HepG2 (cell line): Measurements from ENCODE around the gene RASAL1. TPM values are rescaled to one million over a fixed set of nuclear protein-coding genes. Genes with fewer than 3 reads are reported as not detected.

Source experiments
- ATAC-seq: fragments of 200-7000 bp; cut with Tn5 transposase; 3 replicates; pipeline ENCODE4 v1.9.1; 2020; ENCODE audit warnings: mild to moderate bottlenecking, moderate library complexity
- BruUV-seq: library from RNA; stranded (reverse); fragments of 400-500 nt; replicated peaks from 2 replicates; lab custom pipeline; 2021; lab: Mats Ljungman, UMichigan
- CTCF ChIA-PET: fragments of 300-600 bp; formaldehyde crosslinking; extraction: SDS; loops from one replicate; lab custom pipeline; 2021; ENCODE audit warnings: low total read pairs, inconsistent platforms, low intra/inter-chr PET ratio; lab: Yijun Ruan, JAX
- POLR2A ChIA-PET: fragments of 350-600 bp; sonication (Branson Sonifier 250); formaldehyde crosslinking; loops from one replicate; lab custom pipeline; 2020; ENCODE audit warnings: antibody characterized with exemption, inconsistent platforms; lab: Yijun Ruan, JAX
- DNase-seq: peaks from one replicate; pipeline ENCODE4 v3.0.0-alpha.2; 2015; ENCODE audit warnings: low spot score
- FAIRE-seq: peaks from 3 replicates; lab custom pipeline; 2011; peaks lifted over from hg19 to GRCh38; lab: Jason Lieb, UNC
- H2AFZ ChIP-seq: one replicate; pipeline ENCODE4 v1.6.1; 2011; ENCODE audit warnings: low read length, inconsistent platforms
- H3K27ac ChIP-seq: fragments of 300-600 bp; 3 replicates; pipeline ENCODE4 v1.8.0; 2011; ENCODE audit warnings: mixed run types, mild to moderate bottlenecking, mixed read lengths, low read length, inconsistent platforms; ENCODE audit not compliant: insufficient read depth; ENCODE audit errors: extremely low read length
- H3K27me3 ChIP-seq, 2 experiments: fragments of 200-600 bp in 1 of 2; 2 replicates in 1 of 2; 3 replicates in 1 of 2; pipeline versions ENCODE4 v1.6.0 to v1.8.0; 2011; ENCODE audit warnings: low read length in 2 of 2, mild to moderate bottlenecking in 2 of 2, moderate library complexity in 2 of 2, inconsistent platforms in 1 of 2; ENCODE audit not compliant: insufficient read depth in 2 of 2, control insufficient read depth in 1 of 2
- H3K36me3 ChIP-seq, 2 experiments: fragments of 200-600 bp in 1 of 2; replicated peaks in 1 of 2; 2 replicates in 1 of 2; 3 replicates in 1 of 2; pipeline versions ENCODE4 v1.5.1 to v1.8.0; 2011; ENCODE audit warnings: low read length in 2 of 2, inconsistent platforms in 1 of 2; ENCODE audit not compliant: insufficient read depth in 2 of 2, control insufficient read depth in 1 of 2
- H3K4me1 ChIP-seq: 2 replicates; pipeline ENCODE4 v1.5.1; 2012; ENCODE audit warnings: low read length, inconsistent platforms; ENCODE audit not compliant: insufficient read depth
- H3K4me2 ChIP-seq: 2 replicates; pipeline ENCODE4 v1.6.0; 2011; ENCODE audit warnings: low read depth, low read length, inconsistent platforms
- H3K4me3 ChIP-seq, 3 experiments: fragments of 200-600 bp in 1 of 3; sonication (generic), shearing (Covaris generic) in 1 of 3; replicated peaks in 1 of 3; 2 replicates each; pipeline ENCODE4 v1.5.1; 2011 to 2016; ENCODE audit warnings: low read length in 3 of 3, inconsistent platforms in 2 of 3, low read depth in 2 of 3, mild to moderate bottlenecking in 2 of 3, control low read depth in 1 of 3, mixed read lengths in 1 of 3; ENCODE audit not compliant: insufficient read depth in 1 of 3
- H3K79me2 ChIP-seq: one replicate; pipeline ENCODE4 v1.6.1; 2011; ENCODE audit warnings: low read length, inconsistent platforms; ENCODE audit not compliant: insufficient read depth
- H3K9ac ChIP-seq: 2 replicates; pipeline ENCODE4 v1.6.0; 2011; ENCODE audit warnings: mild to moderate bottlenecking, low read depth, low read length, inconsistent platforms; ENCODE audit not compliant: insufficient read depth
- H3K9me3 ChIP-seq: 2 replicates; pipeline ENCODE4 v1.5.1; 2012; ENCODE audit warnings: mild to moderate bottlenecking, low read length
- H4K20me1 ChIP-seq: 2 replicates; pipeline ENCODE4 v1.6.0; 2011; ENCODE audit warnings: inconsistent platforms, mild to moderate bottlenecking, low read length, moderate library complexity; ENCODE audit not compliant: insufficient read depth
- BCL6 ChIP-seq: IDR thresholded peaks from 2 replicates; pipeline ENCODE4 v1.6.1; 2016; ENCODE audit warnings: missing genetic modification reagents, missing compliant biosample characterization
- GATA4 ChIP-seq: sonication (generic); IDR thresholded peaks from 2 replicates; pipeline ENCODE4 v1.6.1; 2016; ENCODE audit warnings: antibody characterized with exemption, low read depth, borderline replicate concordance
- HDAC6 ChIP-seq: fragments of 200-600 bp; sonication (generic); IDR thresholded peaks from 2 replicates; pipeline ENCODE4 v1.7.0; 2017; ENCODE audit warnings: mild to moderate bottlenecking, antibody characterized with exemption, low read length, low read depth
- KMT2B ChIP-seq: IDR thresholded peaks from 2 replicates; pipeline ENCODE4 v1.6.1; 2016; ENCODE audit warnings: missing genetic modification reagents, missing compliant biosample characterization
- MIXL1 ChIP-seq: IDR thresholded peaks from 2 replicates; pipeline ENCODE4 v1.6.1; 2016
- MTERF4 ChIP-seq: sonication (generic); formaldehyde crosslinking; IDR thresholded peaks from 2 replicates; pipeline ENCODE4 v1.8.0; 2023; ENCODE audit warnings: mild to moderate bottlenecking, missing genetic modification reagents
- MZF1 ChIP-seq: sonication (generic); formaldehyde crosslinking; IDR thresholded peaks from 2 replicates; pipeline ENCODE4 v1.8.1; 2023; ENCODE audit warnings: mild to moderate bottlenecking, missing genetic modification reagents, borderline replicate concordance
- NFATC3 ChIP-seq: sonication (generic); formaldehyde crosslinking; IDR thresholded peaks from 2 replicates; pipeline ENCODE4 v1.5.1; 2020; ENCODE audit warnings: mild to moderate bottlenecking, missing genetic modification reagents
- TBP ChIP-seq: sonication (generic); formaldehyde crosslinking; IDR thresholded peaks from 2 replicates; pipeline ENCODE4 v1.5.0; 2020; ENCODE audit warnings: missing genetic modification reagents
- TRIM24 ChIP-seq: sonication (generic); formaldehyde crosslinking; IDR thresholded peaks from 2 replicates; pipeline ENCODE4 v1.8.0; 2022; ENCODE audit warnings: mild to moderate bottlenecking, missing genetic modification reagents
- ZNF143 ChIP-seq: sonication (generic); formaldehyde crosslinking; IDR thresholded peaks from 2 replicates; pipeline ENCODE4 v1.4.0; 2020; ENCODE audit warnings: missing genetic modification reagents
- ZNF354B ChIP-seq: sonication (generic); formaldehyde crosslinking; IDR thresholded peaks from 2 replicates; pipeline ENCODE4 v1.8.0; 2022; ENCODE audit warnings: mild to moderate bottlenecking, missing genetic modification reagents
- ZNF530 ChIP-seq: sonication (generic); formaldehyde crosslinking; IDR thresholded peaks from 2 replicates; pipeline ENCODE4 v1.5.0; 2020; ENCODE audit warnings: low read depth, mild to moderate bottlenecking, missing genetic modification reagents
- ZNF609 ChIP-seq: sonication (generic); formaldehyde crosslinking; IDR thresholded peaks from 2 replicates; pipeline ENCODE4 v1.4.0; 2020; ENCODE audit warnings: mild to moderate bottlenecking, missing genetic modification reagents, borderline replicate concordance
- ZNF720 ChIP-seq: sonication (generic); formaldehyde crosslinking; IDR thresholded peaks from 2 replicates; pipeline ENCODE4 v1.4.0; 2020; ENCODE audit warnings: missing genetic modification reagents
- ZNF766 ChIP-seq: sonication (generic); formaldehyde crosslinking; IDR thresholded peaks from 2 replicates; pipeline ENCODE4 v1.5.0; 2020; ENCODE audit warnings: missing genetic modification reagents, borderline replicate concordance
- WGBS: methylation state at CpG from one replicate; pipeline ENCODE4 v1.1.6; 2017; ENCODE audit warnings: low lambda C conversion rate; 5-methylcytosine and 5-hydroxymethylcytosine counted together
- in situ Hi-C: cut with HindIII; loops from 2 replicates; pipeline ENCODE4 v1.10.0; 2017; ENCODE audit warnings: low pct_unique_long_range_greater_than_20kb; ENCODE audit not compliant: extremely low pct_ligation_motif_present
- intact Hi-C: fragments of 100-400 bp; cut with micrococcal nuclease; formaldehyde crosslinking; loops from one replicate; pipeline ENCODE4 v1.10.0; 2022; ENCODE audit not compliant: unreplicated experiment
- polyA plus RNA-seq, 8 experiments: library from polyadenylated mRNA; depleted of rRNA in 3 of 8; stranded (reverse) in 7 of 8; unstranded in 1 of 8; fragments of >200 nt; fragmentation: Illumina TruSeq in 4 of 8; extraction: Trizol in 4 of 8; gene quantifications; 2 replicates each; pipeline versions ENCODE4 v1.2.1 to v1.2.3, GENCODE V29; 2011 to 2016; ENCODE audit warnings: low read depth in 4 of 8, missing spikeins in 1 of 8, mixed read lengths in 1 of 8; ENCODE audit not compliant: insufficient read depth in 1 of 8
- total RNA-seq, 5 experiments: library from RNA; depleted of rRNA; stranded (reverse); fragments of >200 nt; fragmentation: Illumina TruSeq; extraction: Trizol; gene quantifications; 2 replicates each; pipeline ENCODE4 v1.2.3, GENCODE V29; 2016; ENCODE audit warnings: low read depth in 1 of 5
- TF ChIP-seq, protein P1 (sequence below): sonication (generic); formaldehyde crosslinking; IDR thresholded peaks from 2 replicates; pipeline ENCODE4 v1.4.0; 2020; ENCODE audit warnings: missing genetic modification reagents

Gene RASAL1
- total and polyA plus RNA-seq, 2 of the 13 experiments (the other 11 are each of a cell fraction or from before 2014, with no cell fraction given), result not detected

GRCh38 chr12:113055594-113056380 is 79.8 kb downstream of the RASAL1 start:
- ATAC-seq (no peak), FAIRE-seq (no peak), DNase-seq (no peak)
- no TSS peak for BruUV-seq
- no peaks in the 10 kb centered on the region for H3K4me1 ChIP-seq
- in situ Hi-C loops, result no loop called here
- no peak overlapping the region for H3K4me3 ChIP-seq
- no peaks in the 10 kb centered on the region for H3K9me3 ChIP-seq
- no peak overlapping the region for H3K27ac ChIP-seq
- CTCF ChIA-PET, result no interaction called here
- no peak overlapping the region for H3K4me2 ChIP-seq
- whole genome bisulfite sequencing, result 23% methylated on average over 4 of the region's 13 CpGs
- no peaks in the 10 kb centered on the region for H3K79me2 ChIP-seq
- H3K9ac ChIP-seq, result no peak overlapping the region
- intact Hi-C loops, result no loop called here
- no peak overlapping the region for H2AFZ ChIP-seq
- no peaks in the 10 kb centered on the region for H4K20me1 ChIP-seq
- H3K27me3 ChIP-seq, result peaks cover 4 to 32% of the 10 kb centered on the region in 2 experiments; a peak in 4 of 5 replicates
- TF ChIP-seq ZNF354B (CRISPR knock-in tag) (no peak), ZNF143 (CRISPR knock-in tag) (no peak), MIXL1 (CRISPR knock-in tag) (no peak), TBP (CRISPR knock-in tag) (no peak), HDAC6 (no peak), BCL6 (CRISPR knock-in tag) (no peak), ZNF530 (CRISPR knock-in tag) (no peak), TRIM24 (no peak), ZNF609 (no peak), ZNF766 (CRISPR knock-in tag) (no peak), GATA4 (no peak), KMT2B (CRISPR knock-in tag) (no peak), MTERF4 (no peak), NFATC3 (no peak), ZNF720 (CRISPR knock-in tag) (no peak), MZF1 (no peak)
- TF ChIP-seq, protein P1, sequence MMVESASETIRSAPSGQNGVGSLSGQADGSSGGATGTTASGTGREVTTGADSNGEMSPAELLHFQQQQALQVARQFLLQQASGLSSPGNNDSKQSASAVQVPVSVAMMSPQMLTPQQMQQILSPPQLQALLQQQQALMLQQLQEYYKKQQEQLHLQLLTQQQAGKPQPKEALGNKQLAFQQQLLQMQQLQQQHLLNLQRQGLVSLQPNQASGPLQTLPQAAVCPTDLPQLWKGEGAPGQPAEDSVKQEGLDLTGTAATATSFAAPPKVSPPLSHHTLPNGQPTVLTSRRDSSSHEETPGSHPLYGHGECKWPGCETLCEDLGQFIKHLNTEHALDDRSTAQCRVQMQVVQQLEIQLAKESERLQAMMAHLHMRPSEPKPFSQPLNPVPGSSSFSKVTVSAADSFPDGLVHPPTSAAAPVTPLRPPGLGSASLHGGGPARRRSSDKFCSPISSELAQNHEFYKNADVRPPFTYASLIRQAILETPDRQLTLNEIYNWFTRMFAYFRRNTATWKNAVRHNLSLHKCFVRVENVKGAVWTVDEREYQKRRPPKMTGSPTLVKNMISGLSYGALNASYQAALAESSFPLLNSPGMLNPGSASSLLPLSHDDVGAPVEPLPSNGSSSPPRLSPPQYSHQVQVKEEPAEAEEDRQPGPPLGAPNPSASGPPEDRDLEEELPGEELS (CRISPR knock-in tag), result no peak
- POLR2A ChIA-PET, result no interaction called here
- H3K36me3 ChIP-seq, result no peaks in the 10 kb centered on the region
